DND-41 (cell line): ENCODE results near the gene DDX31.

Source experiments
- ATAC-seq: fragments of 200-7000 bp; cut with Tn5 transposase; 3 replicates; pipeline ENCODE4 v1.9.1; 2021; ENCODE audit warnings: low read depth; ENCODE audit not compliant: insufficient read depth
- DNase-seq: peaks from one replicate; pipeline ENCODE4 v3.0.0-alpha.2; 2020
- H2AFZ ChIP-seq: 2 replicates; pipeline ENCODE4 v1.6.0; 2012; ENCODE audit warnings: low read depth, low read length
- H3K27ac ChIP-seq: 2 replicates; pipeline ENCODE4 v1.5.1; 2012; ENCODE audit warnings: low read length, inconsistent platforms
- H3K27me3 ChIP-seq: fragments of 200-600 bp; sonication (generic); 2 replicates; pipeline ENCODE4 v1.6.0; 2012; ENCODE audit warnings: low read length, mild to moderate bottlenecking, inconsistent platforms; ENCODE audit not compliant: insufficient read depth, poor library complexity
- H3K36me3 ChIP-seq: 2 replicates; pipeline ENCODE4 v1.5.1; 2012; ENCODE audit warnings: low read length, inconsistent platforms; ENCODE audit not compliant: insufficient read depth
- H3K4me1 ChIP-seq: 2 replicates; pipeline ENCODE4 v1.5.1; 2012; ENCODE audit warnings: mild to moderate bottlenecking, low read length; ENCODE audit not compliant: insufficient read depth
- H3K4me2 ChIP-seq: 2 replicates; pipeline ENCODE4 v1.6.0; 2012; ENCODE audit warnings: mild to moderate bottlenecking, moderate library complexity, low read length, inconsistent platforms; ENCODE audit not compliant: insufficient read depth
- H3K4me3 ChIP-seq, 2 experiments: fragments of 200-600 bp in 1 of 2; shearing (Covaris generic) in 1 of 2; 2 replicates each; pipeline ENCODE4 v1.5.1; 2012 to 2016; ENCODE audit warnings: inconsistent platforms in 2 of 2, low read length in 2 of 2, mild to moderate bottlenecking in 2 of 2, low read depth in 1 of 2, moderate library complexity in 1 of 2
- H3K79me2 ChIP-seq: 2 replicates; pipeline ENCODE4 v1.6.0; 2012; ENCODE audit warnings: low read length, inconsistent platforms; ENCODE audit not compliant: insufficient read depth
- H3K9ac ChIP-seq: 2 replicates; pipeline ENCODE4 v1.6.0; 2012; ENCODE audit warnings: low read depth, mild to moderate bottlenecking, inconsistent platforms, low read length, moderate library complexity
- H3K9me3 ChIP-seq: 2 replicates; pipeline ENCODE4 v1.5.1; 2012; ENCODE audit warnings: low read length, moderate library complexity, mild to moderate bottlenecking, inconsistent platforms; ENCODE audit not compliant: insufficient read depth, severe bottlenecking
- H4K20me1 ChIP-seq: 2 replicates; pipeline ENCODE4 v1.6.0; 2012; ENCODE audit warnings: low read length; ENCODE audit not compliant: insufficient read depth
- CTCF ChIP-seq: IDR thresholded peaks from 2 replicates; pipeline ENCODE4 v1.5.1; 2012; ENCODE audit warnings: borderline replicate concordance, low read length, moderate library complexity, mild to moderate bottlenecking; ENCODE audit not compliant: poor library complexity, severe bottlenecking; ENCODE audit errors: extremely low read depth
- EZH2 ChIP-seq: IDR thresholded peaks from 3 replicates; pipeline ENCODE4 v1.6.1; 2012; ENCODE audit warnings: borderline replicate concordance, low read depth, mild to moderate bottlenecking, moderate library complexity, low read length, inconsistent platforms; ENCODE audit not compliant: severe bottlenecking

Gene DDX31

GRCh38 chr9:132575811-132576210 is 94.0 kb downstream of the DDX31 start:
- Histone ChIP-seq H4K20me1 (peaks cover 13% of the 10 kb centered on the region; the same call in 1 of the 2 replicates), H3K27me3 (no peaks in the 10 kb centered on the region), H3K9me3 (no peaks in the 10 kb centered on the region), H3K4me3 (no peak overlapping the region), H3K4me2 (no peak overlapping the region), H3K27ac (no peak overlapping the region), H3K36me3 (no peaks in the 10 kb centered on the region), H3K4me1 (no peaks in the 10 kb centered on the region), H3K9ac (no peak overlapping the region), H2AFZ (no peak overlapping the region), H3K79me2 (no peaks in the 10 kb centered on the region)
- TF ChIP-seq EZH2 (no peak), CTCF (no peak)
- DNase-seq (no peak), ATAC-seq (no peak)

DNA sequence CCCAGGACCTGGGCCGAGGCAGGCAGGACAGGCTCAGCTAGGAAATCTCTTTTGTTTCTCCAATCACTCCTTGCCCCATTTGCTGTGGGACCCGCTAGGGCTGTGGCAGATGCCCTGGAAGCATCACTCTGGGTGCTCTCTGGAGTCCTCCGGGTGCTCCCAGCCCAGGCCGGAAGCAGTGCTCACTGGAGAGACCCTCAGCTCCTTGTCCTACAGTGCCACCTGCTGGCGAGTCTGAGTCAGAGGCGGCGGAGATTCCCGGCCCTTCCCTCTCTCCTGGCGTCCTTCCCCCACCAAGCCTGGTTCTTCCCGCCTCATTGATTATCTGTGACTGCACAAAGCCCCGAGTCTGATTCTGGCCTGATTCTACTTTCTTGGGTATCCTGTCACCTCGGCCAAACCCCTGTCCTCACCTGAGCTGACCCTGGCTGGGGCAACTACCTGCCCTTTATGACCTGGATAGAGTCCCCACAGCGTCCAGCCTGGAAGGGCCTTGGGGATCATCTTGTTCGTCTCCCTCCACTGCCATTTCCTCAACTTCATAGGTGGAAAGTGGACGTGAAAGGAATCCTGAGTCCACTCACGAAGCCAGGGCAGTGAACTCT is 94.7 kb downstream of the DDX31 start:
- Histone ChIP-seq H3K79me2 (no peaks in the 10 kb centered on the region), H3K27me3 (no peaks in the 10 kb centered on the region), H4K20me1 (peaks cover 13% of the 10 kb centered on the region; the same call in 1 of the 2 replicates), H3K4me3 (no peak overlapping the region), H2AFZ (no peak overlapping the region), H3K9me3 (no peaks in the 10 kb centered on the region), H3K36me3 (no peaks in the 10 kb centered on the region), H3K4me2 (no peak overlapping the region), H3K4me1 (no peaks in the 10 kb centered on the region), H3K9ac (no peak overlapping the region), H3K27ac (no peak overlapping the region)
- TF ChIP-seq CTCF: peak; percentile 87
- no peak for TF ChIP-seq EZH2
- ATAC-seq (peak; percentile 92), DNase-seq (peak; percentile 72)

DNA sequence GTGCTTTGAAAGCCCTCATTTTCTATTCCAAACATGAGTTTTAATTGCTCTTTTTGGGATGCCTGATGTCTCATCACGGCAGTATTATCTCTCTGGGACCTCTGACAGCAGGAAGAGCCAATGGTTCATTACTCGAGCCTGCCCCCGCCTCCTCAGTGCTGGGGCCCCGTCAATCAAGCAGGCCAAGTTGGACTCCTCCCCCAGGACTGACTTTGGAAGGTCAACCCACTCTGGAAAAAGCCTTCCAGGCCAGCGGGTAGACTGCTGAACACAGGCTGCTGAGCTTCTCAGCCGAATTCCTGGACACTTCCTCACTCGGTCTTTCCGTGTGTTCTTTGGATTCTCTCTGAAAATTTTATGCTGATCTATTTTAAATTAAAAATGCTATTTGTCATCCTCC is 96.9 kb downstream of the DDX31 start:
- no peak overlapping the region for H3K4me2 ChIP-seq
- H3K36me3 ChIP-seq: no peaks in the 10 kb centered on the region
- H3K4me3 ChIP-seq: no peak overlapping the region
- H2AFZ ChIP-seq: no peak overlapping the region
- no peaks in the 10 kb centered on the region for H3K4me1 ChIP-seq
- H3K27ac ChIP-seq: no peak overlapping the region
- H4K20me1 ChIP-seq: peaks cover 8% of the 10 kb centered on the region; the same call in 1 of the 2 replicates
- no peaks in the 10 kb centered on the region for H3K79me2 ChIP-seq
- H3K9ac ChIP-seq: no peak overlapping the region
- H3K27me3 ChIP-seq: no peaks in the 10 kb centered on the region
- ATAC-seq (no peak), DNase-seq (no peak)
- H3K9me3 ChIP-seq: no peaks in the 10 kb centered on the region
- no peak for TF ChIP-seq EZH2
- no peak for TF ChIP-seq CTCF
